ENCODE data around the gene DCTPP1. TPM values are rescaled to one million over a fixed set of nuclear protein-coding genes. Genes with fewer than 3 reads are reported as not detected.

The DCTPP1 gene
- total RNA-seq, 1 experiment from 2014 or later = 64.1 TPM

GRCh38 chr16:30377812-30378235 is 52.0 kb downstream of the DCTPP1 start:
- Histone ChIP-seq H4K20me1 (ENCODE audit: low read length) (no peaks in the 10 kb centered on the region), H3K4me2 (ENCODE audit: low read length) (peak overlapping the region; percentile 100), H3K4me3 (ENCODE audit: low read length) (peak overlapping the region; percentile 86), H3K36me3 (ENCODE audit: low read depth, low read length) (no peaks in the 10 kb centered on the region), H3K9me3 (ENCODE audit: low read length) (no peaks in the 10 kb centered on the region), H3K27me3 (ENCODE audit: low read length) (no peaks in the 10 kb centered on the region), H3K79me2 (ENCODE audit: low read length) (no peaks in the 10 kb centered on the region), H2AFZ (ENCODE audit: low read length) (peak overlapping the region; percentile 98), H3K9me2 (replicated peaks; ENCODE audit: low read length) (no peaks in the 10 kb centered on the region), H3K9ac (ENCODE audit: low read length) (peak overlapping the region; percentile 91), H3F3A (ENCODE audit: low read length, unreplicated experiment) (no peaks in the 10 kb centered on the region), H3K4me1 (ENCODE audit: insufficient read depth, low read length) (peaks cover 5% of the 10 kb centered on the region; the same call in 1 of the 2 replicates), H3K27ac (ENCODE audit: low read length) (peak overlapping the region; percentile 93)
- intact Hi-C loops (cut with micrococcal nuclease) = loop anchor here (2.0 kb wide), 1 partner anchor 17 kb away; the partner anchor contains the start of gene ZNF48
- peak; percentile 70 for DNase-seq
- ChIA-PET POLR2A (ENCODE audit: unreplicated experiment) (no interaction called here), CTCF (no interaction called here)
- BruUV-seq (replicated peaks) = TSS peak; percentile 84
- no peak for TF ChIP-seq EZH2 (IDR thresholded peaks at IDR 0.05; ENCODE audit: low read length, unreplicated experiment)
- no peak for TF ChIP-seq CTCF (conservative IDR thresholded peaks at IDR 0.05; ENCODE audit: low read depth, low read length)
- TF ChIP-seq EZH2phosphoT487 (IDR thresholded peaks at IDR 0.05; ENCODE audit: borderline replicate concordance, low read length) = no peak
- ATAC-seq = peak; percentile 50

- BruUV-seq (replicated peaks) = no TSS peak
- peak overlapping the region; percentile 86 for H3K4me3 ChIP-seq (ENCODE audit: low read length)
Observed at GRCh38 chr16:30377050-30377811, 52.6 kb downstream of the DCTPP1 start.

More at GRCh38 chr16:30377050-30377811, 52.6 kb downstream of the DCTPP1 start:
- peaks cover 5% of the 10 kb centered on the region; the same call in 1 of the 2 replicates for H3K4me1 ChIP-seq (ENCODE audit: insufficient read depth, low read length)
- intact Hi-C loops (cut with micrococcal nuclease) = no loop called here
- peak overlapping the region; percentile 91 for H3K9ac ChIP-seq (ENCODE audit: low read length)
- H3K9me3 ChIP-seq (ENCODE audit: low read length) = no peaks in the 10 kb centered on the region
- peak overlapping the region; percentile 98; the same call in 1 of the 2 replicates for H2AFZ ChIP-seq (ENCODE audit: low read length)
- ChIA-PET CTCF (no interaction called here), POLR2A (ENCODE audit: unreplicated experiment) (no interaction called here)
- no peaks in the 10 kb centered on the region for H3K27me3 ChIP-seq (ENCODE audit: low read length)
- no peaks in the 10 kb centered on the region for H3K36me3 ChIP-seq (ENCODE audit: low read depth, low read length)
- DNase-seq (no peak), ATAC-seq (no peak)
- H3K9me2 ChIP-seq (replicated peaks; ENCODE audit: low read length) = no peaks in the 10 kb centered on the region
- no peaks in the 10 kb centered on the region for H3F3A ChIP-seq (ENCODE audit: low read length, unreplicated experiment)
- H3K4me2 ChIP-seq (ENCODE audit: low read length) = peak overlapping the region; percentile 100
- H3K79me2 ChIP-seq (ENCODE audit: low read length) = no peaks in the 10 kb centered on the region
- H3K27ac ChIP-seq (ENCODE audit: low read length) = peak overlapping the region; percentile 93
- TF ChIP-seq EZH2 (IDR thresholded peaks at IDR 0.05; ENCODE audit: low read length, unreplicated experiment) (no peak), EZH2phosphoT487 (IDR thresholded peaks at IDR 0.05; ENCODE audit: borderline replicate concordance, low read length) (no peak), CTCF (conservative IDR thresholded peaks at IDR 0.05; ENCODE audit: low read depth, low read length) (no peak)
- no peaks in the 10 kb centered on the region for H4K20me1 ChIP-seq (ENCODE audit: low read length)
